Activated naive CD8-positive, alpha-beta T cell (primary cell): ENCODE measurements around the gene SYT1.

ENCODE experiments used
- H3K27ac Mint-ChIP-seq: one replicate; pipeline ENCODE4 v1.8.0; 2021; ENCODE audit warnings: mixed read lengths
- H3K27me3 Mint-ChIP-seq: one replicate; pipeline ENCODE4 v1.8.0; 2021; ENCODE audit warnings: mixed read lengths
- H3K36me3 Mint-ChIP-seq: one replicate; pipeline ENCODE4 v1.8.0; 2021; ENCODE audit warnings: mixed read lengths
- H3K4me1 Mint-ChIP-seq: one replicate; pipeline ENCODE4 v1.8.0; 2021; ENCODE audit warnings: low read depth, mixed read lengths
- H3K4me3 Mint-ChIP-seq: one replicate; pipeline ENCODE4 v1.8.0; 2021; ENCODE audit warnings: mild to moderate bottlenecking, mixed read lengths
- H3K9me3 Mint-ChIP-seq: one replicate; pipeline ENCODE4 v1.8.0; 2021; ENCODE audit warnings: low read depth, mixed read lengths

The SYT1 gene

GRCh38 chr12:79373896-79374499, 509.4 kb downstream of the SYT1 start:
- Mint-ChIP-seq H3K27me3 (no peaks in the 10 kb centered on the region), H3K9me3 (peaks cover 5% of the 10 kb centered on the region), H3K4me3 (no peak overlapping the region), H3K36me3 (no peaks in the 10 kb centered on the region), H3K4me1 (no peaks in the 10 kb centered on the region), H3K27ac (no peak overlapping the region)

- Mint-ChIP-seq H3K9me3 (peaks cover 5% of the 10 kb centered on the region), H3K36me3 (no peaks in the 10 kb centered on the region), H3K4me3 (no peak overlapping the region), H3K4me1 (no peaks in the 10 kb centered on the region), H3K27ac (no peak overlapping the region), H3K27me3 (no peaks in the 10 kb centered on the region)
Measured at GRCh38 chr12:79374545-79374944, 510.0 kb downstream of the SYT1 start.

GRCh38 chr12:79375050-79375449, 510.5 kb downstream of the SYT1 start:
- Mint-ChIP-seq H3K36me3 (no peaks in the 10 kb centered on the region), H3K4me3 (no peak overlapping the region), H3K9me3 (no peaks in the 10 kb centered on the region), H3K4me1 (no peaks in the 10 kb centered on the region), H3K27me3 (no peaks in the 10 kb centered on the region), H3K27ac (no peak overlapping the region)

- Mint-ChIP-seq H3K27ac (no peak overlapping the region), H3K27me3 (no peaks in the 10 kb centered on the region), H3K4me1 (no peaks in the 10 kb centered on the region), H3K9me3 (no peaks in the 10 kb centered on the region), H3K4me3 (no peak overlapping the region), H3K36me3 (no peaks in the 10 kb centered on the region)
Measured at GRCh38 chr12:79378496-79378895, 513.9 kb downstream of the SYT1 start.

GRCh38 chr12:79380402-79380801, 515.8 kb downstream of the SYT1 start:
- Mint-ChIP-seq H3K27me3 (no peaks in the 10 kb centered on the region), H3K36me3 (no peaks in the 10 kb centered on the region), H3K9me3 (no peaks in the 10 kb centered on the region), H3K4me3 (no peak overlapping the region), H3K4me1 (no peaks in the 10 kb centered on the region), H3K27ac (no peak overlapping the region)

- Mint-ChIP-seq H3K27me3 (no peaks in the 10 kb centered on the region), H3K4me3 (no peak overlapping the region), H3K36me3 (no peaks in the 10 kb centered on the region), H3K4me1 (no peaks in the 10 kb centered on the region), H3K9me3 (peaks cover under 1% of the 10 kb centered on the region), H3K27ac (no peak overlapping the region)
Measured at GRCh38 chr12:79381248-79382208, 517.0 kb downstream of the SYT1 start.

GRCh38 chr12:79384551-79384950, 520.0 kb downstream of the SYT1 start:
- no peak overlapping the region for H3K27ac Mint-ChIP-seq
- peaks cover 7% of the 10 kb centered on the region for H3K9me3 Mint-ChIP-seq

GRCh38 chr12:79388011-79388410, 523.4 kb downstream of the SYT1 start:
- no peaks in the 10 kb centered on the region for H3K4me1 Mint-ChIP-seq
- no peaks in the 10 kb centered on the region for H3K27me3 Mint-ChIP-seq
- H3K9me3 Mint-ChIP-seq: peaks cover 7% of the 10 kb centered on the region
- no peak overlapping the region for H3K4me3 Mint-ChIP-seq
- H3K36me3 Mint-ChIP-seq: no peaks in the 10 kb centered on the region
- H3K27ac Mint-ChIP-seq: no peak overlapping the region

More at GRCh38 chr12:79384551-79384950, 520.0 kb downstream of the SYT1 start:
- H3K36me3 Mint-ChIP-seq: no peaks in the 10 kb centered on the region
- H3K4me1 Mint-ChIP-seq: no peaks in the 10 kb centered on the region
- no peaks in the 10 kb centered on the region for H3K27me3 Mint-ChIP-seq
- H3K4me3 Mint-ChIP-seq: no peak overlapping the region

GRCh38 chr12:79393842-79394241, 529.3 kb downstream of the SYT1 start:
- Mint-ChIP-seq H3K27ac (no peak overlapping the region), H3K9me3 (no peaks in the 10 kb centered on the region), H3K36me3 (no peaks in the 10 kb centered on the region), H3K27me3 (no peaks in the 10 kb centered on the region), H3K4me3 (no peak overlapping the region), H3K4me1 (no peaks in the 10 kb centered on the region)

GRCh38 chr12:79397609-79398008, 533.0 kb downstream of the SYT1 start:
- Mint-ChIP-seq H3K4me1 (no peaks in the 10 kb centered on the region), H3K4me3 (no peak overlapping the region), H3K27ac (no peak overlapping the region), H3K9me3 (no peaks in the 10 kb centered on the region), H3K36me3 (no peaks in the 10 kb centered on the region), H3K27me3 (no peaks in the 10 kb centered on the region)

GRCh38 chr12:79400481-79400880, 535.9 kb downstream of the SYT1 start:
- H3K9me3 Mint-ChIP-seq: no peaks in the 10 kb centered on the region
- H3K36me3 Mint-ChIP-seq: no peaks in the 10 kb centered on the region
- H3K4me3 Mint-ChIP-seq: no peak overlapping the region
- H3K27ac Mint-ChIP-seq: no peak overlapping the region
- no peaks in the 10 kb centered on the region for H3K4me1 Mint-ChIP-seq
- H3K27me3 Mint-ChIP-seq: no peaks in the 10 kb centered on the region

- Mint-ChIP-seq H3K4me1 (no peaks in the 10 kb centered on the region), H3K36me3 (no peaks in the 10 kb centered on the region), H3K9me3 (no peaks in the 10 kb centered on the region), H3K27ac (no peak overlapping the region), H3K27me3 (no peaks in the 10 kb centered on the region), H3K4me3 (no peak overlapping the region)
Measured at GRCh38 chr12:79402606-79403005, 538.0 kb downstream of the SYT1 start.

GRCh38 chr12:79406993-79407392, 542.4 kb downstream of the SYT1 start:
- Mint-ChIP-seq H3K36me3 (no peaks in the 10 kb centered on the region), H3K4me3 (no peak overlapping the region), H3K4me1 (no peaks in the 10 kb centered on the region), H3K9me3 (no peaks in the 10 kb centered on the region), H3K27me3 (no peaks in the 10 kb centered on the region), H3K27ac (no peak overlapping the region)

GRCh38 chr12:79407671-79408622, 543.4 kb downstream of the SYT1 start:
- Mint-ChIP-seq H3K27ac (no peak overlapping the region), H3K4me1 (no peaks in the 10 kb centered on the region), H3K9me3 (no peaks in the 10 kb centered on the region), H3K4me3 (no peak overlapping the region), H3K36me3 (no peaks in the 10 kb centered on the region), H3K27me3 (no peaks in the 10 kb centered on the region)

- Mint-ChIP-seq H3K36me3 (no peaks in the 10 kb centered on the region), H3K9me3 (no peaks in the 10 kb centered on the region), H3K27me3 (no peaks in the 10 kb centered on the region), H3K4me1 (no peaks in the 10 kb centered on the region), H3K4me3 (no peak overlapping the region), H3K27ac (no peak overlapping the region)
Measured at GRCh38 chr12:79408689-79409088, 544.1 kb downstream of the SYT1 start.
